ENCODE results near the gene GPR176. TPM values are rescaled to one million over a fixed set of nuclear protein-coding genes. Genes with fewer than 3 reads are reported as not detected.

GPR176 gene
- polyA plus RNA-seq, 1 of the 3 experiments (the other 2 are of a cell fraction): 21.9 TPM

- Histone ChIP-seq H3K36me3 (replicated peaks in 1 of 2; ENCODE audit: control insufficient read depth in 1 of 2, insufficient read depth in 2 of 2, low read length in 1 of 2) (peaks cover 25 to 43% of the 10 kb centered on the region in 2 experiments), H3K9ac (no peak overlapping the region), H4K20me1 (ENCODE audit: insufficient read depth) (no peaks in the 10 kb centered on the region), H3K4me2 (peak overlapping the region; percentile 96; the same call in 1 of the 2 replicates), H3K4me1 (ENCODE audit: control insufficient read depth in 1 of 2, insufficient read depth in 2 of 2, low read depth in 1 of 2, low read length in 1 of 2) (peaks cover 0 to 29% of the 10 kb centered on the region in 2 experiments; a peak in 3 of 4 replicates), H2AFZ (ENCODE audit: low read depth) (no peak overlapping the region), H3K4me3 (ENCODE audit: low read depth in 2 of 2, low read length in 1 of 2) (0 out of 4 replicates have a peak overlapping the region, but pooled peaks of 1 of the 2 experiments have one; percentile 6), H3K9me2 (no peaks in the 10 kb centered on the region), H3K79me2 (ENCODE audit: insufficient read depth) (peaks cover 63% of the 10 kb centered on the region), H3F3A (replicated peaks; ENCODE audit: insufficient read depth) (peaks cover 40% of the 10 kb centered on the region), H3K27me3 (ENCODE audit: insufficient read depth) (no peaks in the 10 kb centered on the region), H3K27ac (ENCODE audit: low read depth in 2 of 2, low read length in 1 of 2) (no peak overlapping the region; a peak in 1 of 4 replicates), H3K9me3 (no peaks in the 10 kb centered on the region)
- POLR2A ChIA-PET: no interaction called here
- CTCF ChIA-PET: interaction anchor here (1.1 kb wide), 1 partner anchor 13 kb away, joined by 5 read pairs; no protein-coding TSS in a partner anchor
- no peak for TF ChIP-seq RFX5 (IDR thresholded peaks at IDR 0.05; ENCODE audit: low read length)
- no peak for TF ChIP-seq GATA2 (CRISPR knock-in tag; IDR thresholded peaks at IDR 0.05)
- TF ChIP-seq PBX3 (IDR thresholded peaks at IDR 0.05): peak; percentile 72
- no peak for TF ChIP-seq MXI1 (IDR thresholded peaks at IDR 0.05; ENCODE audit: low read depth, low read length)
- TF ChIP-seq ZBTB33 (IDR thresholded peaks at IDR 0.05; ENCODE audit: borderline replicate concordance, low read depth): no peak
- TF ChIP-seq GABPA (IDR thresholded peaks at IDR 0.05; ENCODE audit: low read depth): no peak
- TF ChIP-seq JUND (IDR thresholded peaks at IDR 0.05): peak; percentile 48; the same call in 1 of the 2 replicates
- peak; percentile 77 for TF ChIP-seq FOSL2 (IDR thresholded peaks at IDR 0.05; ENCODE audit: borderline replicate concordance, low read depth)
- TF ChIP-seq TEAD4 (IDR thresholded peaks at IDR 0.05; ENCODE audit: borderline replicate concordance, insufficient read depth): no peak
- no peak for DNase-seq
- 90% methylated on average over 7 of the region's 7 CpGs for WGBS (ENCODE audit: low lambda C conversion rate)
Measured at GRCh38 chr15:39936187-39936586, 16.1 kb upstream of the GPR176 start.

- H3K4me2 ChIP-seq: peak overlapping the region; percentile 96
- H3K9ac ChIP-seq: no peak overlapping the region; the same call in 1 of the 2 replicates
- no peaks in the 10 kb centered on the region for H3K9me3 ChIP-seq
- H3K79me2 ChIP-seq (ENCODE audit: insufficient read depth): peaks cover 60% of the 10 kb centered on the region
- TF ChIP-seq FOSL2 (IDR thresholded peaks at IDR 0.05; ENCODE audit: borderline replicate concordance, low read depth): no peak
- TF ChIP-seq REST (IDR thresholded peaks at IDR 0.05; ENCODE audit: low read depth, low read length): no peak
- TF ChIP-seq YY1 (IDR thresholded peaks at IDR 0.05; ENCODE audit: low read depth): no peak
- TF ChIP-seq EP300 (IDR thresholded peaks at IDR 0.05; ENCODE audit: borderline replicate concordance in 1 of 2, low read depth in 1 of 2, low read length in 1 of 2): no peak
- no peak for TF ChIP-seq GATA2 (CRISPR knock-in tag; IDR thresholded peaks at IDR 0.05)
- TF ChIP-seq SMC3 (IDR thresholded peaks at IDR 0.05; ENCODE audit: low read depth, low read length): no peak
- TF ChIP-seq RXRA (IDR thresholded peaks at IDR 0.05; ENCODE audit: borderline replicate concordance, low read depth): no peak
- TF ChIP-seq USF1 (IDR thresholded peaks at IDR 0.05; ENCODE audit: borderline replicate concordance, low read depth): no peak
- TF ChIP-seq MAX (IDR thresholded peaks at IDR 0.05; ENCODE audit: low read depth): no peak
- no peak for TF ChIP-seq JUND (IDR thresholded peaks at IDR 0.05)
- TF ChIP-seq NRF1 (IDR thresholded peaks at IDR 0.05; ENCODE audit: low read depth, low read length): no peak
- TF ChIP-seq FOXM1 (IDR thresholded peaks at IDR 0.05; ENCODE audit: low read depth): no peak
- 96% methylated on average over 4 of the region's 4 CpGs for WGBS (ENCODE audit: low lambda C conversion rate)
- H3F3A ChIP-seq (replicated peaks; ENCODE audit: insufficient read depth): peaks cover 35% of the 10 kb centered on the region
- peaks cover 0 to 23% of the 10 kb centered on the region in 2 experiments; a peak in 3 of 4 replicates for H3K4me1 ChIP-seq (ENCODE audit: control insufficient read depth in 1 of 2, insufficient read depth in 2 of 2, low read depth in 1 of 2, low read length in 1 of 2)
- ChIA-PET CTCF (interaction anchor here (0.6 to 1.6 kb wide), 5 partner anchors 7 to 715 kb away, joined by 3 to 5 read pairs (median 3); no protein-coding TSS in a partner anchor), POLR2A (no interaction called here)
- no peaks in the 10 kb centered on the region for H3K27me3 ChIP-seq (ENCODE audit: insufficient read depth)
- no peak overlapping the region; a peak in 1 of 4 replicates for H3K27ac ChIP-seq (ENCODE audit: low read depth in 2 of 2, low read length in 1 of 2)
- H3K4me3 ChIP-seq (ENCODE audit: low read depth in 2 of 2, low read length in 1 of 2): peak overlapping the region in 1 of 2 experiments; percentile 88; a peak in 2 of 4 replicates
- no peak overlapping the region for H2AFZ ChIP-seq (ENCODE audit: low read depth)
- no peaks in the 10 kb centered on the region for H3K9me2 ChIP-seq
- H4K20me1 ChIP-seq (ENCODE audit: insufficient read depth): no peaks in the 10 kb centered on the region
- peaks cover 17 to 37% of the 10 kb centered on the region in 2 experiments for H3K36me3 ChIP-seq (replicated peaks in 1 of 2; ENCODE audit: control insufficient read depth in 1 of 2, insufficient read depth in 2 of 2, low read length in 1 of 2)
- no peak for DNase-seq
Measured at GRCh38 chr15:39935241-39935640, 15.2 kb upstream of the GPR176 start.

All from SK-N-SH (cell line).